Measurements from ENCODE around the gene PTPN14. TPM values are rescaled to one million over a fixed set of nuclear protein-coding genes. Genes with fewer than 3 reads are reported as not detected.

Gene PTPN14
- polyA plus RNA-seq, 1 donor from 2014 or later = 0.07 TPM

- Histone ChIP-seq H3K9me2 (ENCODE audit: insufficient read depth, low read length) (no peaks in the 10 kb centered on the region), H4K20me1 (ENCODE audit: insufficient read depth) (no peaks in the 10 kb centered on the region), H3K4me3 (ENCODE audit: low read length) (no peak overlapping the region), H3K9ac (ENCODE audit: low read length) (no peak overlapping the region), H3K9me3 (ENCODE audit: low read length) (no peaks in the 10 kb centered on the region), H3K79me2 (replicated peaks; ENCODE audit: insufficient read depth, low read length) (no peaks in the 10 kb centered on the region), H3F3A (ENCODE audit: insufficient read depth, low read length, poor library complexity, severe bottlenecking) (no peaks in the 10 kb centered on the region), H2AFZ (ENCODE audit: low read depth, low read length) (no peak overlapping the region), H3K27ac (ENCODE audit: low read length) (no peak overlapping the region), H3K27me3 (ENCODE audit: insufficient read depth, low read depth, low read length) (no peaks in the 10 kb centered on the region), H3K4me2 (ENCODE audit: low read length) (no peak overlapping the region), H3K36me3 (ENCODE audit: insufficient read depth, low read length) (no peaks in the 10 kb centered on the region)
- no peak for TF ChIP-seq CTCF (IDR thresholded peaks at IDR 0.05; ENCODE audit: poor library complexity, severe bottlenecking)
- TF ChIP-seq EZH2 (IDR thresholded peaks at IDR 0.05; ENCODE audit: borderline replicate concordance, insufficient read depth, low read length, poor library complexity, severe bottlenecking) = no peak
- TF ChIP-seq, protein P1, sequence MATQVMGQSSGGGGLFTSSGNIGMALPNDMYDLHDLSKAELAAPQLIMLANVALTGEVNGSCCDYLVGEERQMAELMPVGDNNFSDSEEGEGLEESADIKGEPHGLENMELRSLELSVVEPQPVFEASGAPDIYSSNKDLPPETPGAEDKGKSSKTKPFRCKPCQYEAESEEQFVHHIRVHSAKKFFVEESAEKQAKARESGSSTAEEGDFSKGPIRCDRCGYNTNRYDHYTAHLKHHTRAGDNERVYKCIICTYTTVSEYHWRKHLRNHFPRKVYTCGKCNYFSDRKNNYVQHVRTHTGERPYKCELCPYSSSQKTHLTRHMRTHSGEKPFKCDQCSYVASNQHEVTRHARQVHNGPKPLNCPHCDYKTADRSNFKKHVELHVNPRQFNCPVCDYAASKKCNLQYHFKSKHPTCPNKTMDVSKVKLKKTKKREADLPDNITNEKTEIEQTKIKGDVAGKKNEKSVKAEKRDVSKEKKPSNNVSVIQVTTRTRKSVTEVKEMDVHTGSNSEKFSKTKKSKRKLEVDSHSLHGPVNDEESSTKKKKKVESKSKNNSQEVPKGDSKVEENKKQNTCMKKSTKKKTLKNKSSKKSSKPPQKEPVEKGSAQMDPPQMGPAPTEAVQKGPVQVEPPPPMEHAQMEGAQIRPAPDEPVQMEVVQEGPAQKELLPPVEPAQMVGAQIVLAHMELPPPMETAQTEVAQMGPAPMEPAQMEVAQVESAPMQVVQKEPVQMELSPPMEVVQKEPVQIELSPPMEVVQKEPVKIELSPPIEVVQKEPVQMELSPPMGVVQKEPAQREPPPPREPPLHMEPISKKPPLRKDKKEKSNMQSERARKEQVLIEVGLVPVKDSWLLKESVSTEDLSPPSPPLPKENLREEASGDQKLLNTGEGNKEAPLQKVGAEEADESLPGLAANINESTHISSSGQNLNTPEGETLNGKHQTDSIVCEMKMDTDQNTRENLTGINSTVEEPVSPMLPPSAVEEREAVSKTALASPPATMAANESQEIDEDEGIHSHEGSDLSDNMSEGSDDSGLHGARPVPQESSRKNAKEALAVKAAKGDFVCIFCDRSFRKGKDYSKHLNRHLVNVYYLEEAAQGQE (IDR thresholded peaks at IDR 0.05; ENCODE audit: borderline replicate concordance) = no peak
- TF ChIP-seq POLR2AphosphoS5 (IDR thresholded peaks at IDR 0.05) = no peak
- TF ChIP-seq EP300 (conservative IDR thresholded peaks at IDR 0.05; ENCODE audit: poor library complexity, severe bottlenecking) = no peak
Observed at GRCh38 chr1:214446772-214447556, 104.4 kb downstream of the PTPN14 start.

DNA sequence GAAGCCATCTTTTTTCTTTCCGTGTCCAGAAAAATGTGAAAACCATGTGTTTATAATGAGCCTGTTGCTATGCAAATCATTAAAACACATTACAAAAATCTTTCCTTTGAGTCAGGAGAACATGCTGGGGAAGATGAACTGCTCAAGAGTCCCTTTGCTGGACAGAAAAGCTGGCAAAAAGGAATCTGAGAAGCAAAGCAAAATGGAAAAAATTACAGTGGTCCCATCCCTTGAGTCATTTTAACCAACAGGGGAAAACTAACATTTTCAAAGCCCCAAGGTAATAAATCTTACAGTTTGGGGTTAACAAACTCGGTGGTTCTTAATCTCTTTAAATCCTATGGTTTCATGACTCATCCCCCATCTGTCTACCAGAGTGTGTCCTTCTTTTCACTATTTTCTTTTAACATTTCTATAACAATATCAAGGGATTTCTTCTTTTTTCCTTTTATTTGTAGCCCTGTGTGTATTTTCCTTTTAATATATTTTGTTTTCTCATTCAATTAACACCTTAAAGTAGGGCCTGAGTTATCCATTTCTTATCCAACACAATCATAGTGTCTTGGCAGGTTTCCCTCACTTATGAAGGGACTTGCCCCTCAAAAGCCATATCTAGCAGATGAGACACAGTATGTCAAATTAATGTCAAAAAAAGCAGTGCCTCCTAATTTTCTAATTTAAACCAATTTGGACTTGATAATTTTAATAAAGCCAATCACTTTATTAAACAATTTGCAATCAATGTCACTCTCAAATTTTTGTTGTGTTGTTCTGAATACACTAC is 105.4 kb downstream of the PTPN14 start:
- Histone ChIP-seq H3K27ac (ENCODE audit: low read length) (no peak overlapping the region), H3K4me3 (ENCODE audit: low read length) (no peak overlapping the region), H4K20me1 (ENCODE audit: insufficient read depth) (no peaks in the 10 kb centered on the region), H3K9me3 (ENCODE audit: low read length) (no peaks in the 10 kb centered on the region), H3K9me2 (ENCODE audit: insufficient read depth, low read length) (no peaks in the 10 kb centered on the region), H3K36me3 (ENCODE audit: insufficient read depth, low read length) (no peaks in the 10 kb centered on the region), H3K27me3 (ENCODE audit: insufficient read depth, low read depth, low read length) (no peaks in the 10 kb centered on the region), H3K4me2 (ENCODE audit: low read length) (no peak overlapping the region), H3K79me2 (replicated peaks; ENCODE audit: insufficient read depth, low read length) (no peaks in the 10 kb centered on the region), H3K9ac (ENCODE audit: low read length) (no peak overlapping the region), H3F3A (ENCODE audit: insufficient read depth, low read length, poor library complexity, severe bottlenecking) (no peaks in the 10 kb centered on the region), H2AFZ (ENCODE audit: low read depth, low read length) (no peak overlapping the region)
- TF ChIP-seq TAF1 (IDR thresholded peaks at IDR 0.05; ENCODE audit: low read depth) (no peak), POLR2AphosphoS5 (IDR thresholded peaks at IDR 0.05) (no peak), RAD21 (conservative IDR thresholded peaks at IDR 0.05) (no peak), SMC3 (conservative IDR thresholded peaks at IDR 0.05; ENCODE audit: poor library complexity) (no peak), EP300 (conservative IDR thresholded peaks at IDR 0.05; ENCODE audit: poor library complexity, severe bottlenecking) (no peak), EZH2 (IDR thresholded peaks at IDR 0.05; ENCODE audit: borderline replicate concordance, insufficient read depth, low read length, poor library complexity, severe bottlenecking) (no peak), CTCF (IDR thresholded peaks at IDR 0.05; ENCODE audit: poor library complexity, severe bottlenecking) (no peak), MXI1 (conservative IDR thresholded peaks at IDR 0.05; ENCODE audit: poor library complexity, severe bottlenecking) (no peak)
- TF ChIP-seq, protein P1 (IDR thresholded peaks at IDR 0.05; ENCODE audit: borderline replicate concordance) = no peak

Measured in neural cell (in vitro differentiated cells).